Stimulated activated CD8-positive, alpha-beta memory T cell treated with anti-CD3 and anti-CD28 coated beads, Interleukin-4, amount 100 ng/mL, for 1 hour (primary cell): ENCODE results near the gene ZNF593.

Source experiments
- DNase-seq, 2 donors: peaks; one replicate each; pipeline ENCODE4 v3.0.0-alpha.2; 2020; ENCODE audit warnings: low read depth in 2 of 2, low spot score in 1 of 2

ZNF593 gene

GRCh38 chr1:26168410-26169197, 1.1 kb upstream of the ZNF593 start, which contains the start of gene C1orf232:
Gene C1orf232, minus strand, starts transcription at chr1:26168963. Its CDS starts 464 bp downstream, at chr1:26168499.
- DNase-seq, result no peak

GRCh38 chr1:26169198-26169554, 532 bp upstream of the ZNF593 start:
- DNase-seq, result no peak

- no peak for DNase-seq
Measured at GRCh38 chr1:26170472-26170821, 739 bp downstream of the ZNF593 start.

GRCh38 chr1:26171084-26172072, 1.7 kb downstream of the ZNF593 start, which contains the start of gene ZNF593OS:
Gene ZNF593OS, minus strand, starts transcription at chr1:26171832. Its CDS starts 171 bp downstream, at chr1:26171661.
- DNase-seq, result no peak

GRCh38 chr1:26175346-26175745, 5.6 kb downstream of the ZNF593 start:
- DNase-seq, result no peak

- DNase-seq, result no peak
Measured at GRCh38 chr1:26177182-26177684, 7.5 kb downstream of the ZNF593 start, which contains the start of gene CNKSR1. Gene CNKSR1, plus strand, starts transcription at chr1:26177491. Its CDS starts 57 bp downstream, at chr1:26177548.

- DNase-seq, result no peak
Measured at GRCh38 chr1:26180010-26180506, 10.3 kb downstream of the ZNF593 start.

- DNase-seq, result no peak
Measured at GRCh38 chr1:26181586-26182382, 12.1 kb downstream of the ZNF593 start.

GRCh38 chr1:26182383-26182696, 12.6 kb downstream of the ZNF593 start:
- DNase-seq, result no peak

- DNase-seq, result no peak
Measured at GRCh38 chr1:26184086-26184485, 14.4 kb downstream of the ZNF593 start.

- no peak for DNase-seq
Measured at GRCh38 chr1:26184883-26185282, 15.2 kb downstream of the ZNF593 start.

GRCh38 chr1:26187882-26188281, 18.2 kb downstream of the ZNF593 start:
- DNase-seq, result no peak

GRCh38 chr1:26188477-26188876, 18.8 kb downstream of the ZNF593 start:
- DNase-seq, result no peak

GRCh38 chr1:26189331-26189730, 19.6 kb downstream of the ZNF593 start:
- no peak for DNase-seq

GRCh38 chr1:26189751-26190275, 20.1 kb downstream of the ZNF593 start:
- no peak for DNase-seq

- DNase-seq, result no peak
Measured at GRCh38 chr1:26190373-26190987, 20.8 kb downstream of the ZNF593 start, which contains the start of gene CATSPER4. Gene CATSPER4, plus strand, starts transcription at chr1:26190602. Its CDS starts 26 bp downstream, at chr1:26190628.

GRCh38 chr1:26191739-26192138, 22.0 kb downstream of the ZNF593 start:
- DNase-seq, result no peak

GRCh38 chr1:26195805-26196204, 26.1 kb downstream of the ZNF593 start:
- DNase-seq, result no peak

GRCh38 chr1:26197301-26197700, 27.6 kb downstream of the ZNF593 start:
- DNase-seq, result no peak

GRCh38 chr1:26197813-26198212, 28.1 kb downstream of the ZNF593 start:
- DNase-seq, result no peak
